Measurements from ENCODE around the gene LRRC4.

LRRC4 gene

DNA sequence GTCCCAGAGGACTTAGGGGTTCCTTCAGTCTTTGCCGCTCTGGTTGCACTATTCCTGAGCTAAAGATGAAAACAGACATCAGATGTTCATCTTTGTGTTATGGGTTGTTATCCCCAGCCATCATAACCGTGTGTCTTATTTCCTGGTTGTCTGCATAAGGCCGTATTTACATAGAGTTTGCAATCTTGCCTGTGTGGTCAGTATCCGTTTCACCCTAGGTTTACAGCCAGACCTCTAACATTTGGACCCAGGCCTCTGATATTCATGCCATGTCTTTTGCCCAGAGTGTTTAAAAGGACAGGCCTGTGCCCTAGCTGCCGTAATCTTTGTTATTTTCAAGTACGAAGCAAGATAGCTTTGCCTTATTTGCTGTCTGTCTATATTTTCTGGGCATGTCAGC is 26.6 kb downstream of the LRRC4 start:
- DNase-seq (ENCODE audit: low read depth), result no peak

DNA sequence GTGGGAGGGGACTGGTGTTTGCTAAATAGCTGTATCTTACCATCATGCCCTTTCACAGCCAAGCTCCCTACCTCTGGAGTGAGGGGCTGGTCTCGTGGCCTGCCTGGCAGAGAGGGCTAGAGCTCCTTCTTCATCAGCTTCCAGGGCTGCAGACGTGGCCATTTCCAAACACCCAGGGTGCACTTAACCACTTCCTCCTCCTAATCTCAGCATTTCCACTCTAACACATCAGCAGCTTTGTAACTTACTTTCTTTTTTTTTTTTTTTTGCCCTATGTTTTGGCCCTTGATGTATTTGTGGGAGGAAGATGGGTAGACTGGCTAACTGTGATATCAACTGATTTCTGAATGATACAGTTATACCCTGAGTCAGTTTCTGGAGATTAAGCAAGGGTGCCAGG is 27.4 kb downstream of the LRRC4 start:
- no peak for DNase-seq (ENCODE audit: low read depth)

DNA sequence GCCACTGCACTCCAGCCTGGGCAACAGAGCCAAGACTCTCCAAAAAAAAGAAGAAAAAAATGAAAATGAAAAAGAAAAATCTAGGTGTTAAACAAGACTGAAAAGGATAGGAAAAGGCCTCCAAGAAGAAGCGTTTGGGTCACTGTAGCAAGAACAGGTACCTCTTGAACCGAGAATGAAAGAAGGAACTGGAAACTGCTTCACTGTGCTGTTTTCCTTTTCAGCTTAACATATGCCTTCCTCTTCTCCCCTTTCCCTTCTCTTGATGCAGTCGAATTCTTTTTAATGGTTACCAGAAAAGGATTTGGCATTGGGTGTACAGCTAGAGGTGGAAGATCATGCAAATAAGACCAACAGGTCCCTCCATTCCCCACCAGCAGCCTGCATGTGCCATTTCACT is 28.1 kb downstream of the LRRC4 start:
- no peak for DNase-seq (ENCODE audit: low read depth)

DNA sequence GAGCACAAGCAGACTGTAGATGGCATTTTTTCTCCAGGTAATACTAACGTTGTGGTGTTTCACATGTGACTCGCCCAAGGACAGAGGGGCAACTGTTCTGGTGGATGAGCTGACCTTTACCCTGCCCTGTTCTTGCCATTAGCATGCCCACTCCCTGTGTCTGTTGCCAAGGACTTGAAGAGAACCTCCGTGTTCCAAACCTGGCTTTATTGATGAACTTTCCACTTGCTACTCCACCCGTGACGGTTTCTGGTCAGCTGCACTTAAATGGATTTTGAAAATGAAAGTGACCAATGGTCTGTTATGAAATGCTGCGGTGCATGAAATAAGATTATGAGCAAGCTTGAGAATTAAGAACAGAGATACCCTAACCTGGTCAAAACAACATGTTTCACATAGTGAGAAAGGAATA is 30.4 kb downstream of the LRRC4 start:
- no peak for DNase-seq (ENCODE audit: low read depth)

DNA sequence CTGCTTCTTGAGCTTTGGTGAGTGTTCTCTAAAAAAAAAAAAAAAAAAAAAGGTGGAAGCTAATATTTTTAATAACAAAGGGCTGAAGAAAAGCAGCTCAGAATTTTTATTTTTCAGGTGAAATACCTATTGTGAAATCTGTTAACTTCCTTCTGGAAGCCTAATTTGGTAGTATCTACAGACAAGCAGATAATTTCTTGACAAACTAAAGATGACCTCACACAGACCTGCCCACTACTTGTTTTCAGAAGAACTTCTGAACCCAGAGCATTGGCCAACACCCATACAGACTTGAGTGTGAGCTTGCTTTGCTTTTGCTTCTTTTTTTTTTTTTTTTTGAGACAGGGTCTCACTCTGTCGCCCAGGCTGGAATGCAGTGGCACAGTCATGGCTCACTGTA is 31.2 kb downstream of the LRRC4 start:
- DNase-seq (ENCODE audit: low read depth), result no peak

DNA sequence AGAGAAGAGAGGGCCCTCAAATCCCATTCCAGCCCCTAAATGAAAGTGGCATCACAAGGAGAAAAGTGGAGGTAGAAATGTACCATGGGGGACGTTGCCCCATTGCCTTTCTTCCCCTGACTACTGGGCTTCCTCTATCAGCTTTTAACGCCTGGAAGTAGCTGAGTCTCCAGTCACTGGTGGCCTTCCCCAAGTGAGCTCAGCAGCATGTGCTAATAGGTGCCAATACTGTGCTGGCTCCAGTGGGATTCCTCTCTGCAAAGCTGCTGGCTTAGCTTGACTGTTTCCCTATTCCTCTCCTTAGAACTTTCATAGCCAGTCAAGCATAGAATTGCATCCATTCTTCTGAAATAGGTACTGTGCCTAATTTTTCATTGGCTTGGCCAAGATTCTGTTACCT is 32.6 kb downstream of the LRRC4 start:
- DNase-seq (ENCODE audit: low read depth), result no peak

DNA sequence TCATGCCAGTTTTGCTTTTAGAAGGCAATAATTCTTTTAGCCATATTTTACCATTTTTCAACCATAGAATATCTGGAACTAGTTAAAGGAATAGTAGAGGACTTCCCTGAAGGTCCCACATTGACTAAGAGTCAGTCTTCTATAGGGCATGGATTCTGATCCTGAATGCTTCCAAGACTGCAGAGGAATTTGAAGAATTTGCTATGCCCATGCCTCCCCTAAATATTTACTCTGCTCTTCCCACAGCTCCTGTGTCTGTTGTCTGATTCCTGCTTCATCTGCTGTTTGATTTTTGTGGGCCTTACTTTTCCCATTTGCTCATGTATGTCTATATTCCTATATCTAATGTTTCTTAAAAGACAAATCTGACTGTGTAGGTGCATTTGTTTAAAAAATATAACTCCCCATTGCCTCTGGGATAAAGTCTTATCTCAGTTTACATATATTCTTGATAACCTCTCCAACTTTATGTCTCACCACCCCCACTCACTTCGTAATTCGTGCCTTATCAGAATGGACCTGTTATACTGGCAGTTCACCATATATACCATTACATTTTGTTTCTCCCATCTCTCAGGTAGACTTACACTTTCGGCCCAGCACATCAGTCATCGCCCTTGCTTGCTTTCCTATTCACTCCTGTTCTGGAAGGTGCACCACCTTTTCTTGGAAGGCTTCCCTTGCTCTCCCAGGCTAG is 33.9 kb downstream of the LRRC4 start:
- no peak for DNase-seq (ENCODE audit: low read depth)

DNA sequence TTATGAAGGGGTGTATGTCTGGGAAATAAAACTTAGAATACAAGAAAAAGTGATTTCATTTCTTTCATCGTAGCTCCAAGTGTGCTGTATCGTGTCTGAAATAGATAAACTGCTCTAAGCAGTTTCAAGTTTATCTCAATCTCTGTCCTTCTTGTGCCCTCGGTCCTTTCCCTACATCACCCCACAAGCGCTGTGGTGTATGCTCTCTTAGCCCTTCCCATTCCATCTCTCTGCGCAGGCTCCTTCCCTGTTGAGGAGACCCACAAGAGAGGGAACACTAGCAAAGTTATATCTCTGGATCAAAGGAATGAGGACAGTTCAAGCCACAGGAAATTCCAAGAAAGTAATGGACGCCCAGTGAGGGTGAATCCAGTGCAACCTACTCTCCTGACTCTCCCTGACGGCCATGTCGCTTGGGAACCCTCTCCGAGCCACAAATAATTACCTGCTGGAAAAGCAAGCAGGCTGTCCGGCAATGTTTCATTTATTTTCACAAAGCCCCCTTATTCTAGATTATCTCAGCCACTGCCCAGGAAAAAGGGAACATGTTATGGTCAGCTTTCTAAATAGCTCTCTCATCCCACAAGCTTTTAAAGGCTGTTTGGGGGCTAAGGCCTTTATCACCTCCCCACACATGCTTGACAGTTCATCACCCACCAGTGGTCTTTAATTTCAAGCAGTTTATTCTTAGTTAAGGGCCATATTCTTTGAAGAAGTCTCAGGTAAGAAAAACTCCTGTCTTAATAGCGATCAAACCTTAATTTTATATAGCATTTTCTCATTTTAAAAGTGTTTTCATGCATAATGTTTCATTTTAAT is 34.8 kb downstream of the LRRC4 start:
- no peak for DNase-seq (ENCODE audit: low read depth)

DNA sequence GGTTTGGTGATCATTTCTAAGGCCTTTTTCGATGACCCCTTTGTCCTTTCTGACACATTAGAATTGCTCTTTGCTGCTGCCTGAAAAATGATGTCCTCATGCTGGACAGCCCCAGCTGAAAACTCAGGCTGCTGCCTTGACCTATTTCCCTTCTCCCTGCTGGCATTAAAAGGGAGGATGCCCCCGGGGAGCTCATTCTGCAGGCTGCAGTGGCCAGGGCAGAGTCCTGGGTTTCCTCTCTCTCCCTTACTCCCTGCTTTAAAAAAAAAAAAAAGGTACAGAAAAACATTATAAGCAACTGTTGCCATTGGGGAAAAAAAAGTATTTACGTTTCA is 35.4 kb downstream of the LRRC4 start:
- DNase-seq (ENCODE audit: low read depth), result no peak

DNA sequence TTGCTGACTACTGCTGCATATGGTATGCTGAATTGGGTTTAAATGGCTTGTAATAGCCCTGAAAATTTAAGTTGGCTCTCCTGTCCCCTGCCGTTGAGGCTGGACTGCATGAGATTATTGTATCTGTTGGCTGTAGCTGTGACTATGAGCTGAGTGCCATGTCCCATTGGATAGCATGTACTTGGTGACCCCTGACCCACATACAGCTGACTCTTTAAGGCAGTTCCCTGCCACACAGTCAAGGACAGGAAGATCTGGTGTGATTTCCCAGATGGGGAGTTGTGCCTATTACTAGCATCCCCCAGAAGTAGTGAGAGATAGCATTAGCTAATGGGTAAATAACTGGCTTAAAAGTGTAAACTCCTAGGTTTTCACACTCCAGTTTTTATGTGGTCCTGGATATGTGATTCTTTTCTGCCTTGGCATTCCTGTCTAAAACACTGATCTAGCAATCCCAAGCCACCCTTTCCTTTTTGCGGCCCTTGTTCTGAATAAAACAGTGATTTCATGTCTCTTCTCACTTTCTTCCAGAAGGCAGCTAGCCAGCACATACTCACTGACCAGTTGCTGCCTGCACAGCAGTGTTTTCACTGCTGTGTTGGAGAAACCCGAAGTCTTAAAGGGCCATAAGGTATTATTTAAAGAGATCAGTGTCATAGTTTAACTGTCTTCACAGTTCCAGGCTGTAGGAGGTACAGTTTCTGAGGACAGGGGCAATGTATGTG is 35.9 kb downstream of the LRRC4 start:
- no peak for DNase-seq (ENCODE audit: low read depth)

DNA sequence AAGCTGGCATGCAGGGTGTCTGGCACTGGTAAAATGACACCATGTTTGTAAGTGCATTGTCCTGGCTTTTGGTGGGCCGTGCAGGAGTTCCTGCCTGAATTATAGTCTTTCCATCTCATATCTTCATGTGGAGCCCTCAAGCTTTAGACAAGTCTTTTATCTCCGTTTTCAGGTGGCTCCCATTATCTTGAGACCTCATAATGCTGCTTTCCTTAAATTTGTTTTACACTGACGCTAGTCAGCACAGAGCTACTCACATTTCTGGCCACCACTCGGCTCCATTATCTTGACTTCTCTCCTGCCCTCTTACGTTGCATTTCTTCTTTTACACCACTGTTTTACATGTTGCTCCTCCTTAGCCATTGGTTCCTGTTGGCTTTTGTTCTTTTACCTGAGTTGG is 37.2 kb downstream of the LRRC4 start:
- no peak for DNase-seq (ENCODE audit: low read depth)

DNA sequence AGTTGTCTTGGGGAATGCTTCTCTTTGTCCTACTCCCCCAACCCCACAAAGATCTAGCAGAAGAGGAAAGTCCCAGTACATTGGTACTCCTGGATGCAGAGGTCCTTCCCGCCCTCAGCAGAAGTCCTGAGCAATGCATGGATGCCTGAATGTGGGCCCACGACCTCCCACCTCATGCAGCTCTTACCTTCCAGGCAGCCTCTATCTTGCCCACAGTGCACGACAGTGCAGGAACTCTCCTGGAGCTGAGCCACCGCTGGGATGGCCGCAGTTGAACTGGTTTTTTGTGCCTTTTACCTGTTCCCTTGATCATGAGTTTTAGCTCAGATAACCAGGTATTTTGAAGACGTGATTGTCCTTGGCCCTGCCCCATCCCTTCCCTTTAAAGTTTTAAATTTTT is 37.9 kb downstream of the LRRC4 start:
- no peak for DNase-seq (ENCODE audit: low read depth)

DNA sequence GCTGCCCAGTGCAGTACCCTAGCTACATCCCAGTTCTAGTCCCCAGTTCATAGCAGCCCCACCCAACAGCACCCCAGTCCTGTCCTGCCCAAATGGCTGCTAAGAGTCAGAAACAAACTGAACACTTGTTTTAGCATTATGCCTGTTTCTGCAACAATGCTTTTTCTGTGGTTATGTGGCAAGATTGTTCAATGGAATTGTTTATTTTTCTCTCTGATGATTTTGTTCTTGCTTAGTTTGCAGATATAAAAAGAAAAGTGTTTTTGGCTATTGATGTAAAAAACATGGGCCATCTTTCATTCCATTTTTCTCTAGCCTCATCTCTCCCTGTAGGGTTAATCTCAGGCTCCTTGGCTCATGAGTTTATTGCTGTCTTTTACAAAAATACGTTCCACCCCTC is 42.5 kb downstream of the LRRC4 start:
- no peak for DNase-seq (ENCODE audit: low read depth)

DNA sequence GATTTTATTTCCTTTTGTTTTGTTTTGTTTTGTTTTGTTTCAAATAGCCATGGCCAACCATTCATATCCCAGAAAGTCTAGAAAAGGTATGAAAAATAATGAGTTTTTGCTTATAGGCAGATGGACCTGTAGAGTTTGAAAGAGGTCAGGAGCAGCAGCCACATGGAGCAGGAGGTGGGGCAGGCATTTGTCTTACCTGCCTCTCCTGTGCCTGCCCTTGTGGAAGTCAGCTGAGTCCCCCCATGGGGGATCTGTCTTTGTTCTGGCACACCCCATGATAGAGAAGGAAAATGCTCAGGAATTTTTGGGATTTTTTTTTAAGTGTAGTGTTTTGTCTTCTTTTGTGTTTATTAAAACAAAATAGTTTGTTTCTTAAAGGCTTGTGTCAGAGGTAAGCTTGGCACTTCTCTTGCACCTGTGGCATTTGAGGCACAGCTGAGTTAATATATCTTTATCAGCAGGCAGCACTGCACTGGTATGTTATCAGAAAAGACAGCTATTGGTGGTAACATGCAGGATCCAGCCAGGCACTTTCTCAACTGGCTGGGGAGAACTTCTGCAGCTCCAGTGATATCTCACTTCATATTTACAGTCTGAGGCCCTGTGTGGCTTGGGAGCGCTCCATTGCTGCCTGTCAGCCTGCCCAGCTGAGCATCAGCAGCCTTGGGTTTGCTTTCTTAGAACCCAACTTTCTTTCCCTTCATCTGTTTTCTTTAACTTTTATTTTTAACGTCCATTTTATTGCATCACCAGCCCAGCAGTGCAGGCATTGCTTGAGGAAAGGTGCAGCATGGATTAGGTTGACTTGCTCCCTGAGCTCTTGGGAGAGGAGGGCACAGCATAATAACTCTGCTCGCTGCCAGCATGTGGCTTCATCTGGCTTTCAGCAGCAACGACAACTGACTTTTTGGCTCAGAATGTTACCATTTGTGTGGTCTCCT is 44.4 kb downstream of the LRRC4 start:
- DNase-seq (ENCODE audit: low read depth), result no peak

DNA sequence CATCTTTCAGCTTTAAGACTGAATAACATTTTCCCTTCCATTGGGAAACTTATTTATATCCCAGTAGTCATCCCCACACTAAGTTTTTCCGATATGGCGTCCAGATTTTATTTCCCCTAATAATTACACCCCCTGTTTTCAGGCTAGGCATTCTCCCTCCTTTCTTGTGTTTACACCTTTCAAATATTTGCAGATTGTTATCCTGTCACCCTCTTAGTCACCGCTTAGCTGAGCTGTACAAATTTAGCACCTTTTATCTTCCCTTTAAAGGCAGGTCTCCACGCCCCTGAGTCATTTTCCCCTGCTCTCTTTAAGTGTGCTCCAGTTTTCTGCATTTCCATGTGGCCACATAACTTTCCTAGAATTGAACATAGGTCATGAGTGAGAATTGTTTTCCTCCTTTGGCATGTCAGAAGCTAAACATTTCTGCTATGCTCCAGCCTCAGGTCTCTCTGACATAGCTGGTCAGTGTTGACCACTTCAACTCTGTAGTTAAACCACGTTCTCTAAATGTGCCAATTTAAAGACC is 47.4 kb downstream of the LRRC4 start:
- no peak for DNase-seq (ENCODE audit: low read depth)

DNA sequence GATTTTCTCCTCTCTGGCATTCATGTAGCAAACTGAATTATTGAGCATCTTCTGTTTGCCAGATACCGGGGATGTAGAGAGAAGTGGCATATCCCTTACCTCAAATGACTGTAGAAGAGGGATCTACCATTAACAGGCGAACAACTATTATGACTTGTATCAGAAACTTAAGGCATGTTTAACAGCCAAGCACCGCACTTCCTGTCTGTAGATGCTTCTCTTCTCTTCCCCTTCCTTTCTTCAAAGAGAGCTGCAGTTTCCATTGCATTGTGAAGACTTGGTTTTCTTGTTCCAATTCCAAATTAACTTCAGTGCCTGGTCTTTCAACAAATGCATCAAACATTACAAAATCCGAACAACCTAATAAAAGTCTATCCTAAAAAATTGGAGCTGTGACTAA is 49.3 kb downstream of the LRRC4 start:
- no peak for DNase-seq (ENCODE audit: low read depth)

DNA sequence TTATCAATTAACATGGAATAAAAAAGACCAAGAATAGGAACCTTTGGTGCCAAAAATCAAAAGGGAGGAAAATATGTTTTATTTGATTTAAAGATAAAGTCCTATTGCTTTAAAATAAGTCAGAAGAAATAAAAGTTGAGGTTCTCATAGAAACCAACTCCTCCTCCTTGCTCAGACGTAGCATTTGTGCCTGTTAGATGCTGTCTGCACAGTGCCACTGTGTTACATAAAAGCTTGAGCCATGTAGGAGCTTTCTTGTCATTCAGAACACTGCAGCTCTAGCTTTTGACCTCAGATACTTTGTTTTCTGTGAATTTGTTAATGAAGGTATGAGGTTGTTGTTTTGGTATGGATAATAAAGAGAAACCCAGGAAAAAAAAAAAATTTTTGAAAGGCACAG is 50.3 kb downstream of the LRRC4 start:
- DNase-seq (ENCODE audit: low read depth), result no peak

DNA sequence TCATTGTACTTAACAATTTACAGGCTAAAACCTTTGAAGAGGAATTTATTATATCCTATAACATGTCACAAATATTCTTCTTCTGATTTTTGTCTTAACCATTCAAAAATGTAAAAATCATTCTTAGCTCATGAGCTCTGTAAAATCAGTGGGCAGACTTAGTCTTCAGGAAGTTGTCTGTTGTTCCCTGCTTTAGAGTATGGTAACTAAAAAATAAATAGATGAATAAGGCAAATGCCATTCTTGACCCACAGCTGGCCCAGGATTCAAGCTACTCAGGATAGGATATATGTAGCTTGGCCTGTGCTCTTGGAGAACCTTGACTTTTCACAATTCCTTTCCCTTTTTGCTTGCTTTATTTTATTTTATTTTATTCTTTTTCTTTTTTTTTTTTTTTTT is 51.5 kb downstream of the LRRC4 start:
- DNase-seq (ENCODE audit: low read depth), result no peak

DNA sequence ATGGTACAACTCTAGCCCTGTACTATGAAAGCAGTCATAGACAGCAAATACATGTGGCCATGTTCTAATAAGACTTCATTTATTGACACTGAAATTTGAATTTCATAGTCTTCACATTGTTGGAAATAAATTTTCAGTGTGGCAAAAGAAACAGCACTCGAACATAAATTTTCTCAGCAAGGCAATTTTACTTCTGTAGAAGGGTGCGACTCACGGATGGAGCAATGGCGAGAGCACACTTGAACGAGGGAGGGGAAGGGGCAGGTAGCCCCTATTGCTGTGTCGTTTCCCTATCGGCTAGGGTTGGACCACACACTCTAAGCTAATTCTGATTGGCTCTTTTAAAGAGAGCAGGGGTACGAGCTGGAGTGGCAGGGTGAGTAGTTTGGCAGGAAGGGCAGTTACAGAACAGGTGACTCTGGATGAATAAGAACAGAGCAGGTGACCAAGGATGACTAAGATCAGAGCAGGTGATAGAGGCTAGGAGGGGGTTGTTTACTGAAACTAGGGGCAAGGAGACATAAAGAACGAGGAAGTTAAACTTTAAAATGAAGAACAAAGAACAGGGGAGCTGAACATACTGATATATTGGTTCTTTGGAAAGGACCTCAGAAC is 52.0 kb downstream of the LRRC4 start:
- DNase-seq (ENCODE audit: low read depth), result no peak

DNA sequence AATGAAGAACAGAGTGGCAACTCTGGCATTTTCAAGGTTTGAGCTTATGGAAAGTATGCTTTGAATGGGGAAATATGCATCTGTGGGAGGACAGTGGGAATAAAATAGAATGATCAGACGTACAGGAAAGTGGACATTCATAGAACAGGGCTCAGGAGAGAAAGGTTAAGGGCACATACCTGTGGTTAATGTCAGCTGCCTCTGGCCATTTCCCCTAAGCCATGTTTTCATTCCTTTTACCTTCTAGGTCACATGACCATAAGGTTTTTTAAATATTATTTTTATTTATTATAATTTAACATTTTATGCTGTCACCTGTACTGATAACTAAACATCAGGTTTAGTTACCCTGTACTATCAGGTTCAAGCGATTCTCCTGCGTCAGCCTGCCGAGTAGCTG is 52.8 kb downstream of the LRRC4 start:
- no peak for DNase-seq (ENCODE audit: low read depth)
